Muscle layer of colon (tissue), 2 donors: ENCODE data around the gene SYNPO2.
"Not testable (repeated sequence)": the region's sequence is repeated elsewhere in the genome, so short reads cannot be mapped to it uniquely, and the experiment has no call there.

Source experiments
- H3K27ac ChIP-seq: one replicate; pipeline ENCODE4 v1.7.0; 2013; ENCODE audit warnings: low read depth, mild to moderate bottlenecking, low read length, moderate library complexity
- H3K27me3 ChIP-seq, 2 donors: one replicate each; pipeline ENCODE4 v1.7.0; 2013; ENCODE audit warnings: low read length in 2 of 2, mild to moderate bottlenecking in 2 of 2; ENCODE audit not compliant: insufficient read depth in 2 of 2, control insufficient read depth in 1 of 2
- H3K36me3 ChIP-seq: one replicate; pipeline ENCODE4 v1.7.0; 2013; ENCODE audit warnings: mild to moderate bottlenecking, low read length; ENCODE audit not compliant: insufficient read depth
- H3K4me1 ChIP-seq: one replicate; pipeline ENCODE4 v1.7.0; 2013; ENCODE audit warnings: mild to moderate bottlenecking, low read length; ENCODE audit not compliant: insufficient read depth
- H3K4me3 ChIP-seq, 2 donors: one replicate each; pipeline ENCODE4 v1.7.0; 2013; ENCODE audit warnings: low read length in 2 of 2, low read depth in 1 of 2, mild to moderate bottlenecking in 1 of 2, moderate library complexity in 1 of 2
- H3K9ac ChIP-seq: one replicate; pipeline ENCODE4 v1.7.0; 2013; ENCODE audit warnings: low read length
- H3K9me3 ChIP-seq: one replicate; pipeline ENCODE4 v1.7.0; 2013; ENCODE audit warnings: mild to moderate bottlenecking, low read length
- donor health status: abdominal sarcoma.
- donor health status: Adenocarcinoma of cecum.

Gene SYNPO2

DNA sequence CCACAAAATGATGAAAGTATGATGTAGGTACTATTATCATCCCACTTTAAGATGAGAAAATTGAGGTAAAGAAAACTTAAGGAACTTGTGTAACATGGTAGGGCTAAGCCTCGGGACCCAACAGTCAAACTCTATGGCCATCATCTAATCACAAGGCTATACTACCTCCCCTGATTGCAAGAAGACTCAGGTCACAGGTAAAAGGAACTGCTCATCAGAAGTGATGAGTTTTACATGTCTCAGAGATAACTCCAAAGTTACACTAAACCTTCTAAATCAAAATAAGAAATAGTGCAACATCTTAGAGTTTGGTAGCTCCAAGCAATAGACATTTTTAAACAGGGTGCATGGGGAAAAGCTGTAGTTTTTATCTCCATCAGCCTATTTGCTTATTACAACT, 150.5 kb downstream of the SYNPO2 start:
- H3K27ac ChIP-seq, result no peak overlapping the region
- H3K4me1 ChIP-seq, result peaks cover 65% of the 10 kb centered on the region
- H3K4me3 ChIP-seq, result no peak overlapping the region
- peaks cover 19% of the 10 kb centered on the region for H3K36me3 ChIP-seq
- H3K9ac ChIP-seq, result no peak overlapping the region
- H3K9me3 ChIP-seq, result no peaks in the 10 kb centered on the region
- no peaks in the 10 kb centered on the region for H3K27me3 ChIP-seq

DNA sequence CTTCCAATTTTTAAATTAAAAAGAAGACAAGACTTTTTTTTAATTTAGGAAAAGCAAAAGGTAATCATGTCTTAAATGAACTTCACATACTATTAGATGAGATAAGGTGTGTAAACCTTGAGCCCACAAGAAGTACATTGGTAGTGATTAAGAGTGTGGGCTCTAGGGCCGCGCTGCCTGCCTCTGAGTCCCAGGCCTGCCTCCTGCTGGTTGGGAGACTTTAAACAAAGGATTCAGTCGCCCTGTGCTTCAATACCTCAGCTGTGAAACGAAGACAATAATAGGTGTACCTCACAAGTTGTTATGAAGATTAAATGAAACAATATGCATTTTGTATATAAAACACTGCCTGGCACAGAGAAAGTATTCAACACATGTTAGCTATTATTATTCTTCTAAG, 151.1 kb downstream of the SYNPO2 start:
- H3K27ac ChIP-seq, result peak overlapping the region; percentile 76
- peaks cover 62% of the 10 kb centered on the region for H3K4me1 ChIP-seq
- peaks cover 12% of the 10 kb centered on the region for H3K36me3 ChIP-seq
- no peak overlapping the region for H3K4me3 ChIP-seq
- H3K9ac ChIP-seq, result no peak overlapping the region
- no peaks in the 10 kb centered on the region for H3K9me3 ChIP-seq
- no peaks in the 10 kb centered on the region for H3K27me3 ChIP-seq

DNA sequence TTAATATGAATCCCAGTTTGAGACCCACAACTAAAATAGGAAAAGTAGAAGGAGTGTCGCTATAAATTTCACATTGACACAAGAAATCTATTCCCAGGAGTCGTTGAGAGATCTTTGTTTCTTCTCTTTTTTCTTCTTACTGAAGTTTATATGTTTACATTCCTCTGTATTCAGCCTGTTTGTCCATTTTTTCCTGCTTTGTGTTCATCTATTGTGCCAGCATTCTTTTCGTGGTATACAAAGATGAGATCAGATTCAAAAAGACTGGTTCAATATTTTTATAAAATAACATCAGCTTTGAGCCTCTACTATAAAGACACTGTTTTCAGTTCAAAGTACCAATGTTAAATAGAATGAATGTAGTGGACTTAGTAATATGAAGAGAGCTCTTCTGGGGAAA, 151.6 kb downstream of the SYNPO2 start:
- Histone ChIP-seq H3K4me1 (peaks cover 62% of the 10 kb centered on the region), H3K9ac (peak overlapping the region; percentile 29), H3K36me3 (peaks cover 8% of the 10 kb centered on the region)

DNA sequence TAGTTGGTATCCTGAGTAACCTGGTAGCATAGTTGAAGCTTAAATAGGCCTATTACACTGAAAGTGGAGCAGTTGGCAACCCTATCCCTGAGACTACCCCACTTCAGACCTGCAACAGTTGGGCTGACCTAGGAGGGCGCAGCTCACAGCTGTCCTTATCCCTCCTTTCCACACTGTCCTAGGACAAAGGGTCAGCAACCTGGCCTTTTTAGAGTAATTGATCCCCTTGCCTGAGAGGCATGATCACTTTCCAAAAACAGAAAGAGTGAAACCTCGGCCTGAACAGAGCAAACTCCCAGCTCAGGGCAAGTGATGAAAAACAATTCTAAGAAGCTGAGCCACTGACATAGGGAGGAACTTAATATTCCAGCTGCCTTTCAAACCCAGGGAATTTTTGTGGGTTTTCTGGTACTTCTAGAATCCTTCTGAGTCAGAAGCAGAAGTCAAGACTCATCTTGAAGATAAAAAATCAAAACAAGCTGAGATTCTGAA, 152.1 kb downstream of the SYNPO2 start:
- Histone ChIP-seq H3K9ac (peak overlapping the region; percentile 29), H3K9me3 (no peaks in the 10 kb centered on the region), H3K4me3 (no peak overlapping the region), H3K27ac (peak overlapping the region; percentile 76), H3K36me3 (peaks cover 3% of the 10 kb centered on the region), H3K27me3 (no peaks in the 10 kb centered on the region), H3K4me1 (peaks cover 59% of the 10 kb centered on the region)

More for the DNA sequence above, 151.6 kb downstream of the SYNPO2 start:
- Histone ChIP-seq H3K27me3 (no peaks in the 10 kb centered on the region), H3K4me3 (no peak overlapping the region), H3K27ac (peak overlapping the region; percentile 76), H3K9me3 (no peaks in the 10 kb centered on the region)

DNA sequence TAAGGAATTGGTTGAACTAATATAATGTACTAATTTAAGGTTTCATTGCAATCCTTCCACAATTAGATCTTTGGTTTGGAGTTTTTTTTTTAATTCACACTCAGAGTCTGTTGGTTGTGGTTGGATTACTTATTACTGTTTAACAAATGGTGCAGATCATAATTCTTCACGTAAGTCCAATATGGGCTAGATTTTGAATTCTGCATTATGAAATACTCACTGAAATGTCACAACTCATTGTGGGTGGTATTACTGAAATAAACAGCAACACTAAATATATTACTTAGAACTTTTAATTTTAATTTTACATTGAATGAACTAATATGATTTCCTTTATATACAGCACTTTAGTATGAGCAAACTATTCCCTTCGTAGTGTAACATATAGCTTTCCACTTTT, 152.7 kb downstream of the SYNPO2 start:
- Histone ChIP-seq H3K4me3 (no peak overlapping the region), H3K27ac (no peak overlapping the region), H3K9ac (no peak overlapping the region), H3K4me1 (peaks cover 58% of the 10 kb centered on the region), H3K27me3 (no peaks in the 10 kb centered on the region), H3K9me3 (no peaks in the 10 kb centered on the region), H3K36me3 (no peaks in the 10 kb centered on the region)

DNA sequence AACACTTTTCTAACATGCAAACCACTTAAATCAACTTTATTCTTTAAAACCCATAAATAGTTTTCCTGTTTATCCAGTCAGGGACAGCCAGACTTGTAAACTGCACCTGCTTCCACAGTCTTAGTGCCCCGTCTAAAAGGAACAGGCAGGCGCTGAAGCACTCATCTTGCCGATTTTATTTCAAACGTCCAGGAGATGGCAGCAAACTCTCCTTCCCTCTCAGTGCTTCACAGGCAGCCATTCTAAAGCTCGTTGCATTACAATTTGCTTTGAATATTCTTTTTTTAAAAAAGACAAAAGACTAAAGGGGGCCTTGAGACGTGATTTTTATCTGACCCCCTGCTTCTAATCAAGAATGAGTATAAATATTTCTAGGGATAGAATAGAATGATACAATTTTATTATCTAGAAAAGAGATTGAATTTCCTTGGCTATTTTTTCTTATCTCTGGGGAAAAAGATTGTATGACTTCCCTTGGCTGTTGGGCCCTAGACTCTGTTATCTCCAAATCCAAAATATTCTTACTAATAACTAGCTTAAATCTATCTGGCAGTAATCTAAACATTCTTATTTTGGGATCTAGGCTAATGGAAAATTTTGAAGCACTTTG, 153.4 kb downstream of the SYNPO2 start:
- no peaks in the 10 kb centered on the region for H3K9me3 ChIP-seq
- H3K9ac ChIP-seq, result no peak overlapping the region
- H3K36me3 ChIP-seq, result no peaks in the 10 kb centered on the region
- peak overlapping the region; percentile 50 for H3K27ac ChIP-seq
- no peaks in the 10 kb centered on the region for H3K27me3 ChIP-seq
- H3K4me3 ChIP-seq, result no peak overlapping the region
- peaks cover 60% of the 10 kb centered on the region for H3K4me1 ChIP-seq

DNA sequence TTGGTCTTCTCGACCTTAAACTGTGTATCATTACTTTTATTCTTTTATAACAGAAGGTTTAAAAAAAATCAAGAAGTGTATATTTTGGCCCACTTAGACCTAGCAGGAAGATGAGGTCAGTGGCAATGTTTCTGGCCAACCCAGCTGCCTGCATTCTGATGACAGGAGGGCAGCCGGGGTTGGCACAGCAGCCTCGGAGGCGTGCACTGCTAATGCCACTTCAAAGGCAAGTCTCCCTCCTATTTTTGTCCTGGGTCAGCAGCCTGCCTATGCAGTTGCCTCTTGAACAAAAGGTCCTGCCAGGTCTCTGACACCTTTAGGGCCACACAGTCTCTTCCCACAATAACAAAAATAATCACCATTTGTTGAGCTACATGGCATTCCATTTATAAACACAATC, 157.6 kb downstream of the SYNPO2 start:
- H3K9ac ChIP-seq, result no peak overlapping the region
- H3K27me3 ChIP-seq, result no peaks in the 10 kb centered on the region
- H3K4me3 ChIP-seq, result no peak overlapping the region
- no peaks in the 10 kb centered on the region for H3K9me3 ChIP-seq
- peaks cover 47% of the 10 kb centered on the region for H3K4me1 ChIP-seq
- no peak overlapping the region for H3K27ac ChIP-seq
- H3K36me3 ChIP-seq, result no peaks in the 10 kb centered on the region

DNA sequence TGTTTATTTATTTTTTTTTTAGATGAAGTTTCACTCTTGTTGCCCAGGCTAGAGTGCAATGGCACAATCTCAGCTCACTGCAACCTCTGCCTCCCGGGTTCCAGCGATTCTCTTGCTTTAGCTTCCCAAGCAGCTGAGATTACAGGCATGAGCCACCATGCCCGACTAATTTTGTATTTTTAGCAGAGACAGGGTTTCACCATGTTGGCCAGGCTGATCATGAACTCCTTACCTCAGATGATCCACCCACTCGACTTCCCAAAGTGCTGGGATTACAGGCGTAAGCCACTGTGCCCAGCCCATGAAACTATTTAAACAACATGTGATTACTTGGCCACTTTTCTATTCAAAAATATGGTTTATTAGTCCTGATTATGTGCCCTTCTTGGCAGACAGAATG, 158.4 kb downstream of the SYNPO2 start:
- not testable (repeated sequence) for H3K9me3 ChIP-seq, H3K27ac ChIP-seq, H3K9ac ChIP-seq, H3K36me3 ChIP-seq, H3K4me3 ChIP-seq, H3K27me3 ChIP-seq
- peaks cover 40% of the 10 kb centered on the region for H3K4me1 ChIP-seq

DNA sequence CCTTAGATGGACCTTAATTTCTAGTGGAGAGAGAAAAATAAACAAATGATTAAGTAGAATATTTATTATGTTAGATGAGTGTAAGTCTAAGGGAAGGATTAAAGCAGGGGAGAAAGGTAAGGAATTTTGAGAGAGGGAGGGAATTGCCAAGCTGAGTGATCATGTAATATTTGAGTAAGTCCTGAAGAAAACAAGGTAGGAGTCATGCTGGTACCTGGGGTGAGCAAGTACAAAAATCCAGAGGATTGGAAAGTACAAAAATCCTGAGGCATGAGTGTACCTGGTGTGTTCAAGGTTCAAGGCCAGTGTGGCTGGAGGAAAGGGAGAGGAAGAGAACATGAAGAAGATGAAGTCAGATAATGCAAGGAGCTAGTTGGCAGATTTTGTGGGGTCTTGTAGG, 159.8 kb downstream of the SYNPO2 start:
- no peaks in the 10 kb centered on the region for H3K36me3 ChIP-seq
- no peak overlapping the region for H3K27ac ChIP-seq

DNA sequence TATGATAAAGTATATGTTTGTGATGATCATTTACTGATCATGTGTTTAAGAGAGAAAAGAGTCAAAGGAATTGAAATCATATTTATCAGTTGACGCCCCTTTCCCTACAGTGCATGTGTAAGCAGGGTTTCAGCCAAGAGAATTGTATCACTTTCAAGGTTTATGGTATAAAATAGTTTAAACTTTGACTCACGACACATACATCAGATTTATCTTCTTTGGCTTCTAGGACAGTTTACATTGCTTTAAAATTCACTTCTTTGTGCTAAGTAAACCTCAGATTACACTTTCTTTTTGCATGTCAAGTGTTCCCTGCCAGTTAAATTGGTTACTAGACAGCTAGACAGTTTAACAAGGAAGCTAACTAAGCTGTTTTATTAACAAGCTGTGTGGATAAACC, 160.7 kb downstream of the SYNPO2 start:
- Histone ChIP-seq H3K9me3 (no peaks in the 10 kb centered on the region), H3K27ac (no peak overlapping the region)

More for the DNA sequence above, 159.8 kb downstream of the SYNPO2 start:
- peaks cover 38% of the 10 kb centered on the region for H3K4me1 ChIP-seq
- H3K27me3 ChIP-seq, result no peaks in the 10 kb centered on the region
- H3K9me3 ChIP-seq, result no peaks in the 10 kb centered on the region
- no peak overlapping the region for H3K4me3 ChIP-seq
- H3K9ac ChIP-seq, result no peak overlapping the region

DNA sequence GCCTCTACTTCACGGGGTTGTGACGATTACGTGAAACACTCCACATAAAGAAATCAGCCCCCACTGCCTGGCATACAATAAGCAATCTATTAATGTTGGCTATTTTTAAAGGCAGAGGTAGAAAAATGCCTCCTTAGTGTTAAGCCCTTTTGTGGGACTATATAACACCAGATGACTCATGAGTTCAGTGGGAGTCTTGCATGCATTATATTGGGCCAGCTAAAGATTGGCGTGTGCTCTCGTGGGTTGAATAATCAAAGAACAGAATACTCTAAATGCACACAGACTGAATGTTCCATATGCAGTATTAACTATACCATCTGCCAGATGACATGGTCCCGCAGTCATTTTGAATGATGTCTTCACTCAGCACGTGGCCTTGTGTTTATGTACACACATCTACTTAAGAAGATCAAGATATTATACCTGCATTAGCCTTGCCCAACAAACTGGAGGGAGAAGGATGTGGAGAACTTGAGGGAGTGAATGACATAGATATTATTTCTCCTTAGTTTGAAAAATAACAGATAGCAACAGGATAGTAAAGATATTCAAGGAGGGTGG, 162.0 kb downstream of the SYNPO2 start:
- H3K9ac ChIP-seq, result no peak overlapping the region
- no peak overlapping the region for H3K4me3 ChIP-seq
- H3K36me3 ChIP-seq, result no peaks in the 10 kb centered on the region
- H3K9me3 ChIP-seq, result no peaks in the 10 kb centered on the region
- H3K27ac ChIP-seq, result no peak overlapping the region
- H3K4me1 ChIP-seq, result peaks cover 29% of the 10 kb centered on the region
- H3K27me3 ChIP-seq, result no peaks in the 10 kb centered on the region

More for the DNA sequence above, 160.7 kb downstream of the SYNPO2 start:
- Histone ChIP-seq H3K27me3 (no peaks in the 10 kb centered on the region), H3K4me1 (peaks cover 38% of the 10 kb centered on the region), H3K4me3 (no peak overlapping the region), H3K36me3 (no peaks in the 10 kb centered on the region), H3K9ac (no peak overlapping the region)

DNA sequence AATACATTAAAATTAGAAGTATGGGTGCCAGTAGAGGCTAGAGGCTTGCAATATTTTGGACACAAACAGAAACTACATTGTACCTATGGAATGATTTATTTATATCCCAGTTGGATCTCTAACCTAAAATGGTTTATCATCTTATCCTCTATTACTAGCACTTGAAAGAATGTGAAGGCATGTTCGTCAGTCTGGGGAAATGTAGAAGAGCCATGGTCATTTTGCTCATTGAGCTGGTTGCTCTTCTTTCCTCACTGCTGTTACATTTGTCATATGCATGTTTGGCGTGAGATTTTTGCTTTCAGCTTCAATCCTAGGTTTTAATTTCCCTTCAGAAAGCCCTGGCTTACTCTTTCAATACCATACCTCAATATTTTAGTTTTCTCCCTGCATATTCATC, 164.6 kb downstream of the SYNPO2 start:
- no peak overlapping the region for H3K4me3 ChIP-seq
- H3K4me1 ChIP-seq, result peaks cover 14% of the 10 kb centered on the region
- no peaks in the 10 kb centered on the region for H3K27me3 ChIP-seq
- no peaks in the 10 kb centered on the region for H3K36me3 ChIP-seq
- H3K27ac ChIP-seq, result no peak overlapping the region
- no peak overlapping the region for H3K9ac ChIP-seq
- H3K9me3 ChIP-seq, result no peaks in the 10 kb centered on the region
